ENCODE results near the gene RTL10.

- TF ChIP-seq CTCF (IDR thresholded peaks at IDR 0.05) (no peak), POLR2A (IDR thresholded peaks at IDR 0.05) (no peak)
Observed at GRCh38 chr22:19867617-19868016, 12.9 kb upstream of the RTL10 start.
